ENCODE measurements around the gene PLCB1. TPM values are rescaled to one million over a fixed set of nuclear protein-coding genes. Genes with fewer than 3 reads are reported as not detected.
A peak's percentile ranks its signal among the peaks of the same experiment; 100 is the strongest.

PLCB1 gene
- total and polyA plus RNA-seq, 2 of the 4 experiments (the other 2 are of a cell fraction): 5.6 to 16.1 TPM

GRCh38 chr20:8309634-8310033, 177.6 kb downstream of the PLCB1 start:
- H3K4ac ChIP-seq (ENCODE audit: low read depth, low read length): no peak overlapping the region
- H3K4me3 ChIP-seq (ENCODE audit: insufficient read depth, low read depth, low read length): no peak overlapping the region
- H3K4me2 ChIP-seq (ENCODE audit: low read depth, low read length): no peak overlapping the region
- no peaks in the 10 kb centered on the region for H3K36me3 ChIP-seq (ENCODE audit: control insufficient read depth, insufficient read depth, low read length)
- ChIA-PET POLR2A (ENCODE audit: unreplicated experiment) (no interaction called here), CTCF (interaction anchor here (1.1 kb wide), 1 partner anchor 13 kb away, joined by 4 read pairs; no protein-coding TSS in a partner anchor)
- no peak overlapping the region for H2AK9ac ChIP-seq (replicated peaks; ENCODE audit: low read depth, low read length, poor library complexity)
- in situ Hi-C loops (cut with MboI; ENCODE audit: low sequenced_read_pairs) (no loop called here), intact Hi-C loops (cut with micrococcal nuclease) (no loop called here), dilution Hi-C loops (cut with HindIII; ENCODE audit: low sequenced_read_pairs, unreplicated experiment) (no loop called here)
- H3K27ac ChIP-seq (ENCODE audit: insufficient read depth, low read length): no peak overlapping the region
- no peaks in the 10 kb centered on the region for H4K20me1 ChIP-seq (ENCODE audit: insufficient read depth, low read length)
- H4K5ac ChIP-seq (ENCODE audit: low read depth, low read length): no peak overlapping the region
- no peaks in the 10 kb centered on the region for H3K27me3 ChIP-seq (ENCODE audit: control insufficient read depth, insufficient read depth, low read length)
- H2BK15ac ChIP-seq (ENCODE audit: low read depth, low read length): no peak overlapping the region
- H3K18ac ChIP-seq (ENCODE audit: low read depth, low read length): no peak overlapping the region
- H2BK5ac ChIP-seq (ENCODE audit: low read depth, low read length, poor library complexity, severe bottlenecking): no peak overlapping the region
- no peak overlapping the region for H4K8ac ChIP-seq (ENCODE audit: low read depth in 2 of 2, low read length in 2 of 2)
- no peak overlapping the region for H3K23ac ChIP-seq (ENCODE audit: low read depth, low read length)
- TF ChIP-seq RCOR1 (IDR thresholded peaks at IDR 0.05; ENCODE audit: insufficient replicate concordance, low read length): no peak
- no peaks in the 10 kb centered on the region for H3K4me1 ChIP-seq (ENCODE audit: control insufficient read depth, insufficient read depth, low read length)
- H4K91ac ChIP-seq (ENCODE audit: insufficient read depth, low read depth, low read length): no peak overlapping the region
- ATAC-seq (ENCODE audit: low read depth) (no peak), DNase-seq (peak; percentile 15)
- no peaks in the 10 kb centered on the region for H3K9me1 ChIP-seq (ENCODE audit: insufficient read depth, low read length)
- no peak overlapping the region for H2AFZ ChIP-seq (replicated peaks; ENCODE audit: low read length, poor library complexity)
- H2AK5ac ChIP-seq (ENCODE audit: low read depth, low read length): no peak overlapping the region
- H3K9me3 ChIP-seq (ENCODE audit: control insufficient read depth, insufficient read depth, low read length): no peaks in the 10 kb centered on the region
- H2BK20ac ChIP-seq (ENCODE audit: low read depth, low read length): no peak overlapping the region
- no peak overlapping the region for H3K9ac ChIP-seq (ENCODE audit: low read depth, low read length)
- no TSS peak for BruUV-seq (replicated peaks)
- H3K56ac ChIP-seq (ENCODE audit: extremely low read depth, insufficient read depth, low read length): no peak overlapping the region
- no peaks in the 10 kb centered on the region; a peak in 1 of 4 replicates for H3K79me1 ChIP-seq (ENCODE audit: low read depth in 1 of 2, low read length in 2 of 2)
- H3K14ac ChIP-seq (replicated peaks; ENCODE audit: low read depth, low read length): no peak overlapping the region
- 17% methylated on average over 1 of the region's 5 CpGs; no CpG with 5 or more reads in 1 of the 2 experiments for WGBS, 2 experiments (ENCODE audit: extremely low coverage in 2 of 2, insufficient read length in 1 of 2)
- no peak overlapping the region for H2BK120ac ChIP-seq (ENCODE audit: low read depth, low read length)
